ENCODE data around the gene ZCWPW1.

ZCWPW1 gene

GRCh38 chr7:100351657-100352058, 76.8 kb downstream of the ZCWPW1 start:
- peak overlapping the region; percentile 73 to 86 for H3K27ac Mint-ChIP-seq
- no peaks in the 10 kb centered on the region for H3K27me3 Mint-ChIP-seq
- no peaks in the 10 kb centered on the region for H3K9me3 Mint-ChIP-seq
- DNase-seq (no peak), ATAC-seq (no peak)
- peak overlapping the region; percentile 66 to 90 for H3K4me3 Mint-ChIP-seq
- H3K4me1 Mint-ChIP-seq: peaks cover 54% of the 10 kb centered on the region
